ENCODE measurements around the gene FITM1. TPM values are rescaled to one million over a fixed set of nuclear protein-coding genes. Genes with fewer than 3 reads are reported as not detected.

FITM1 gene
- total and polyA plus RNA-seq, 12 donors: 77.0 to 247 (median 131) TPM

DNA sequence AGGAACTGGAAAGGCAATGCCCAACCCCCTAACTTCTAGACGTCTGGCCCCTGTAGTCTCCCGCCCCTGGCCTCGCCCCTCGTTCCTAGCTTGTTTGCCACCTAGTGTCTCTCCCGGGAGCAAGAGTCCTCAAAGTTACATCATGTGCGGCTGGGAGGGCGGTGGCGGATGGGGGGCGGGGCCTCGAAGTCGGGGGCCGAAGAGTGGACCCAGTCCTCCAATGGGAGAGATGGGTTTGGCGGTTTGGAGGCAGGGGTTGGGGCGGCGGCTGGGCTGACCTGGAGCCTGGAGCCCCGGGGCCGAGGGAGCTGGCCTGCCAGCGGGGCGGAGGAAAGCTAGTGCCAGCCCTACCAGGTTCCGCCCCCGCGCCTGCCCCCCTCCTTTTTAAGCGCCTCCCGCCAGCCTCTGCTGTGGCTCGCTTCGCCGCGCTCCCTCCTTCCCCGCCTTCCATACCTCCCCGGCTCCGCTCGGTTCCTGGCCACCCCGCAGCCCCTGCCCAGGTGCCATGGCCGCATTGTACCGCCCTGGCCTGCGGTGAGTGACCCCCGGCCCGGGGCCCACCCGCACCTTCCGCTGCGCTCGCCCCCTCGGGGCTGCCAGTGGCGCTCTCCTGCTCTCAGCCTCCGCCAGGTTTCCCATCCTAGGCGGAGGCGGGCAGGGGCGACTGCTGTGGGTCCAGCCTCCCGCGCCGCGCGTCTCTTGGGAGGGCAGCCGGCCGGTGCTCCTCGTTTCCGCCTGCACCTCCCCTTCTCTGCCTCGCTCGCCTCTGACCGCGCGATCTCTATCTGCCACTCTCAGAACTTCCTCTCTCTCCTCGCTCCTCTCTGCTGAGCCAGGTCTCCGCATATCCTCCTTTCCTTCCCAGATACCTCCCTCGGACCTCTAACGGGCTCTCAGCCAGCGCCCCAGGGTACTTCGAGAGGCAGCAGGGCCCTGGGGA lies 36.3 kb upstream of the FITM1 start, which contains the start of gene PCK2:
Gene PCK2, plus strand, starts transcription at position 411 of the 940 bp plus-strand sequence. Its CDS starts 95 bp downstream, at position 506.
- H3K9me3 ChIP-seq: no peaks in the 10 kb centered on the region
- peak within 1 kb of the TSS; percentile 74 to 95 (median 91) for H3K27ac ChIP-seq
- peaks cover 3 to 38% (median 21%) of the 10 kb centered on the region in 9 donors for H3K4me1 ChIP-seq
- peak; percentile 84 to 91 (median 88) for ATAC-seq
- peaks cover 0 to 17% (median 0%) of the 10 kb centered on the region in 9 donors for H3K36me3 ChIP-seq
- intact Hi-C loops (cut with DNase I): loop anchor here in 5 of 10 donors (2.0 to 10.0 kb wide), 4 partner anchors 35 to 109 kb away; partner anchors contain the start of gene DHRS4L2 (in 1 of the 5)
- H3K27me3 ChIP-seq: no peaks in the 10 kb centered on the region
- peak; percentile 85 to 90 for DNase-seq
- 1% methylated on average over 58 to 68 of the region's 68 CpGs for WGBS, 2 donors
- peak within 1 kb of the TSS; percentile 61 to 95 (median 87) for H3K4me3 ChIP-seq
- TF ChIP-seq, protein P1, sequence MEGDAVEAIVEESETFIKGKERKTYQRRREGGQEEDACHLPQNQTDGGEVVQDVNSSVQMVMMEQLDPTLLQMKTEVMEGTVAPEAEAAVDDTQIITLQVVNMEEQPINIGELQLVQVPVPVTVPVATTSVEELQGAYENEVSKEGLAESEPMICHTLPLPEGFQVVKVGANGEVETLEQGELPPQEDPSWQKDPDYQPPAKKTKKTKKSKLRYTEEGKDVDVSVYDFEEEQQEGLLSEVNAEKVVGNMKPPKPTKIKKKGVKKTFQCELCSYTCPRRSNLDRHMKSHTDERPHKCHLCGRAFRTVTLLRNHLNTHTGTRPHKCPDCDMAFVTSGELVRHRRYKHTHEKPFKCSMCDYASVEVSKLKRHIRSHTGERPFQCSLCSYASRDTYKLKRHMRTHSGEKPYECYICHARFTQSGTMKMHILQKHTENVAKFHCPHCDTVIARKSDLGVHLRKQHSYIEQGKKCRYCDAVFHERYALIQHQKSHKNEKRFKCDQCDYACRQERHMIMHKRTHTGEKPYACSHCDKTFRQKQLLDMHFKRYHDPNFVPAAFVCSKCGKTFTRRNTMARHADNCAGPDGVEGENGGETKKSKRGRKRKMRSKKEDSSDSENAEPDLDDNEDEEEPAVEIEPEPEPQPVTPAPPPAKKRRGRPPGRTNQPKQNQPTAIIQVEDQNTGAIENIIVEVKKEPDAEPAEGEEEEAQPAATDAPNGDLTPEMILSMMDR (IDR thresholded peaks at IDR 0.05): peak in 2 of 9 donors; percentile 15 to 23

DNA sequence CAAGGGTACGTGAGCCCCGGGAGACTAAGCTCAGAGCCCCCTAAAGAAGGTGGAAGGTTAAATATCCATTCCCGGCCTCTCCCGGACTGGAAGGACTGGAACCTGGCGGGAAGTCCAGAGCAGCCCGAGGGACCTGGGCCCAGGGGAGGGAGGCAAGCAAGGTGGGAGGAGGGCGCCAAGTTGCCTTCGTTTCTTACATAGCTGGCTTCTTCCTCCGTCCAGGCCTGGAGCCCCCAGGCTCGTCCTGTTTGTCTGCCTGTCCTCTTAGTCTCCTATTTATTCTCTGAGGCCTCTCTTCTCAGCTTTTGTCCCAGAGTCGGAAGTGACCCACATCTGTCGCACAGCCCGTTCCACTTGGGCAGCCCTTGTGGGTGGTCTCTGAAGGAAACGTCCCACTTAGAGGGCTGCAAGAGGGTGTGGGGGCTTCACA lies 35.6 kb upstream of the FITM1 start:
- Histone ChIP-seq H3K36me3 (peaks cover 0 to 23% (median 0%) of the 10 kb centered on the region in 9 donors), H3K9me3 (no peaks in the 10 kb centered on the region), H3K27ac (peak overlapping the region; percentile 74 to 95 (median 91)), H3K4me3 (peak overlapping the region; percentile 61 to 95 (median 87)), H3K4me1 (peaks cover 3 to 38% (median 21%) of the 10 kb centered on the region in 9 donors), H3K27me3 (no peaks in the 10 kb centered on the region)
- 21 to 39% methylated on average over 14 of the region's 14 CpGs for WGBS, 2 donors
- intact Hi-C loops (cut with DNase I): loop anchor here in 4 of 10 donors (5.0 to 10.0 kb wide), 3 partner anchors 38 to 110 kb away; partner anchors contain the start of gene DHRS4L2 (in 1 of the 4)
- no peak for DNase-seq
- TF ChIP-seq, protein P1 (IDR thresholded peaks at IDR 0.05): no peak
- peak in 4 of 8 donors; percentile 1 to 6 (median 1) for ATAC-seq

DNA sequence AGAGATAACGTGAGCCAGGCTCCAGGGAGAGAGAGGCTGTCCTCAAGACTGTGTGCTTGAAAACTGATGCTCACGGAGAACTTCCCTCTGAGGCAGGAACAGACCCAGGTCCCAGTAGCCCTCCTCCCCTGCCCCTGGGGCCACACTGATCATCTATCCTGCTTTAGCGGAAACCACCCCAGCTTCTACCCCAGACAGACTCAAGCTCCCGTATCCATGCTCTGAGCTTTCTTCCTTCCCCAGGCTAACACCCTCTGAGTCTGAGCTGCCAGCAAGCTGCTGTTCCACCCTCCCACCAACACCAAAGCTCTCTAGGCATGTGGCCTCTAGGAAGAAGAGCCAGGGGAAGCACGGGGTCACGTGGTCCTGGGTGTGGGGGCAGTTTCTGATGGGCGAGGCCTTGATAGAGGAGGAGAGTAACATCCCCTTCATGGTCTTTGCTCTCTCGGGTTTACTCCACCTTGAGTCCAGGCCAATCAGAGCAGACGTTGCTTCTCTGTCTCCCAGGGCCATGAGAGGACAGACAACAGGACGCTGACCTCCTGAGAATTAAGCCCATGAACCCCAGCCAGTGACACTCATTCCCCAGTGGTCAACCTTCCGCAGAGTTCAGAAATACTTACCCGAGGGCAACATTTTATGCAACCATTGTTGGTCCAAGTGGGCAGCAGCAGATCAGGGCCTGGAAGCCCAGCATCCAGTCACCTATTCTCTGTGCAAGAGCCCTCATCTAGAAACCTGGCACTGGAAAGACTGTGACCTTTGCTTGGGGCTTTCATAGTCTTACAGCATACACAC lies 35.0 kb upstream of the FITM1 start:
- ATAC-seq: peak in 6 of 8 donors; percentile 7 to 28 (median 11)
- peak overlapping the region; percentile 74 to 95 (median 91) for H3K27ac ChIP-seq
- H3K4me3 ChIP-seq: peak overlapping the region in 9 of 10 donors; percentile 61 to 94 (median 87)

More for the DNA sequence above, 35.0 kb upstream of the FITM1 start:
- Histone ChIP-seq H3K9me3 (no peaks in the 10 kb centered on the region), H3K27me3 (no peaks in the 10 kb centered on the region), H3K4me1 (peaks cover 3 to 36% (median 21%) of the 10 kb centered on the region in 9 donors), H3K36me3 (peaks cover 0 to 30% (median 0%) of the 10 kb centered on the region in 9 donors)
- intact Hi-C loops (cut with DNase I): loop anchor here in 1 of 10 donors (10.0 kb wide), 1 partner anchor 111 kb away; the partner anchor contains the start of gene DHRS4L2
- WGBS, 2 donors: 57 to 68% methylated on average over 12 of the region's 12 CpGs
- no peak for DNase-seq
- TF ChIP-seq, protein P1 (IDR thresholded peaks at IDR 0.05): no peak
